Measurements from ENCODE around the gene ZNF518B. TPM values are rescaled to one million over a fixed set of nuclear protein-coding genes. Genes with fewer than 3 reads are reported as not detected.

Gene ZNF518B
- total and polyA plus RNA-seq, 9 of the 15 experiments (the other 6 are each of a cell fraction or from before 2014, with no cell fraction given): 13.1 to 48.9 (median 37.5) TPM

DNA sequence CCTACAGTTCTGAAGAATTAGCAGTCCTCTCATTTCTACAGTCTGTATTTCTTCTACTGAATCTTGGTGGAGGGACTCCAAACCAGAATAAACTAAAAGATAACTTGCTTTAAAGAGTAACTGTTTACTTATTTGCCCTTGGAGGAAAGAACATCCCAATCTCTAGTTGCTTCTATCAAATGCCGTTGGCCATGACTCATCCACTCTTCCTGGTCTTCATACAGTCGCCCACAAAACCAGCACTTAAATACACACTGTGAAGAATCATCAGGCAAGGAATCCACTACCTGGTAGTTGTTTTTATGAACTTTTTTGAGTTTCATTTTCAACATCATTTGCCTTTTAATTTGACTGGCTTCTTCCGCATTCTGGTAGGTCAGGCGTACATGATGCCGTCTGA, 14.2 kb downstream of the ZNF518B start (continued):
- TF ChIP-seq FOXP4 (CRISPR knock-in tag; IDR thresholded peaks at IDR 0.05; ENCODE audit: borderline replicate concordance) (no peak), ELF4 (CRISPR knock-in tag; IDR thresholded peaks at IDR 0.05) (no peak), NR2C2 (CRISPR knock-in tag; IDR thresholded peaks at IDR 0.05) (no peak), NR2C2 (tag; IDR thresholded peaks at IDR 0.05) (no peak), OTX1 (CRISPR knock-in tag; IDR thresholded peaks at IDR 0.05) (no peak), GATA2 (CRISPR knock-in tag; IDR thresholded peaks at IDR 0.05) (no peak), EHMT2 (IDR thresholded peaks at IDR 0.05) (peak; percentile 65; the same call in 1 of the 2 replicates), SNAPC5 (CRISPR knock-in tag; IDR thresholded peaks at IDR 0.05) (no peak), RB1 (IDR thresholded peaks at IDR 0.05; ENCODE audit: low read depth) (no peak), ZNF668 (CRISPR knock-in tag; IDR thresholded peaks at IDR 0.05) (no peak), ARNT (IDR thresholded peaks at IDR 0.05) (no peak), NBN (IDR thresholded peaks at IDR 0.05; ENCODE audit: low read depth) (no peak), ZNF277 (CRISPR knock-in tag; IDR thresholded peaks at IDR 0.05; ENCODE audit: borderline replicate concordance) (no peak), MAZ (CRISPR knock-in tag; conservative IDR thresholded peaks at IDR 0.05 in 1 of 2, IDR thresholded peaks at IDR 0.05 in 1 of 2) (no peak), FOXA3 (CRISPR knock-in tag; conservative IDR thresholded peaks at IDR 0.05 in 1 of 2, IDR thresholded peaks at IDR 0.05 in 1 of 2) (no peak), FOSL1 (tag; conservative IDR thresholded peaks at IDR 0.05) (peak; percentile 67), ZNF551 (CRISPR knock-in tag; IDR thresholded peaks at IDR 0.05) (no peak)
- TF ChIP-seq, protein P1, sequence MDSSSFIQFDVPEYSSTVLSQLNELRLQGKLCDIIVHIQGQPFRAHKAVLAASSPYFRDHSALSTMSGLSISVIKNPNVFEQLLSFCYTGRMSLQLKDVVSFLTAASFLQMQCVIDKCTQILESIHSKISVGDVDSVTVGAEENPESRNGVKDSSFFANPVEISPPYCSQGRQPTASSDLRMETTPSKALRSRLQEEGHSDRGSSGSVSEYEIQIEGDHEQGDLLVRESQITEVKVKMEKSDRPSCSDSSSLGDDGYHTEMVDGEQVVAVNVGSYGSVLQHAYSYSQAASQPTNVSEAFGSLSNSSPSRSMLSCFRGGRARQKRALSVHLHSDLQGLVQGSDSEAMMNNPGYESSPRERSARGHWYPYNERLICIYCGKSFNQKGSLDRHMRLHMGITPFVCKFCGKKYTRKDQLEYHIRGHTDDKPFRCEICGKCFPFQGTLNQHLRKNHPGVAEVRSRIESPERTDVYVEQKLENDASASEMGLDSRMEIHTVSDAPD (CRISPR knock-in tag; IDR thresholded peaks at IDR 0.05): no peak
- TF ChIP-seq, protein P2, sequence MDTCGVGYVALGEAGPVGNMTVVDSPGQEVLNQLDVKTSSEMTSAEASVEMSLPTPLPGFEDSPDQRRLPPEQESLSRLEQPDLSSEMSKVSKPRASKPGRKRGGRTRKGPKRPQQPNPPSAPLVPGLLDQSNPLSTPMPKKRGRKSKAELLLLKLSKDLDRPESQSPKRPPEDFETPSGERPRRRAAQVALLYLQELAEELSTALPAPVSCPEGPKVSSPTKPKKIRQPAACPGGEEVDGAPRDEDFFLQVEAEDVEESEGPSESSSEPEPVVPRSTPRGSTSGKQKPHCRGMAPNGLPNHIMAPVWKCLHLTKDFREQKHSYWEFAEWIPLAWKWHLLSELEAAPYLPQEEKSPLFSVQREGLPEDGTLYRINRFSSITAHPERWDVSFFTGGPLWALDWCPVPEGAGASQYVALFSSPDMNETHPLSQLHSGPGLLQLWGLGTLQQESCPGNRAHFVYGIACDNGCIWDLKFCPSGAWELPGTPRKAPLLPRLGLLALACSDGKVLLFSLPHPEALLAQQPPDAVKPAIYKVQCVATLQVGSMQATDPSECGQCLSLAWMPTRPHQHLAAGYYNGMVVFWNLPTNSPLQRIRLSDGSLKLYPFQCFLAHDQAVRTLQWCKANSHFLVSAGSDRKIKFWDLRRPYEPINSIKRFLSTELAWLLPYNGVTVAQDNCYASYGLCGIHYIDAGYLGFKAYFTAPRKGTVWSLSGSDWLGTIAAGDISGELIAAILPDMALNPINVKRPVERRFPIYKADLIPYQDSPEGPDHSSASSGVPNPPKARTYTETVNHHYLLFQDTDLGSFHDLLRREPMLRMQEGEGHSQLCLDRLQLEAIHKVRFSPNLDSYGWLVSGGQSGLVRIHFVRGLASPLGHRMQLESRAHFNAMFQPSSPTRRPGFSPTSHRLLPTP (IDR thresholded peaks at IDR 0.05; ENCODE audit: borderline replicate concordance, extremely low read depth, insufficient read length): no peak
- TF ChIP-seq, protein P3, sequence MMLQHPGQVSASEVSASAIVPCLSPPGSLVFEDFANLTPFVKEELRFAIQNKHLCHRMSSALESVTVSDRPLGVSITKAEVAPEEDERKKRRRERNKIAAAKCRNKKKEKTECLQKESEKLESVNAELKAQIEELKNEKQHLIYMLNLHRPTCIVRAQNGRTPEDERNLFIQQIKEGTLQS (IDR thresholded peaks at IDR 0.05): peak; percentile 59
- TF ChIP-seq, protein P3 (CRISPR knock-in tag; conservative IDR thresholded peaks at IDR 0.05): no peak

Measured in K562 (cell line).